A549 (cell line): ENCODE measurements around the gene NOL8.

ENCODE experiments used
- CTCF ChIP-seq: fragments of >200 bp; sonication (Bioruptor Twin); formaldehyde crosslinking; IDR thresholded peaks from 3 replicates; pipeline ENCODE4 v1.5.1; 2016
- EP300 ChIP-seq, 2 experiments: fragments of >200 bp; sonication (Bioruptor Twin); formaldehyde crosslinking; IDR thresholded peaks; 2 replicates in 1 of 2; 3 replicates in 1 of 2; pipeline ENCODE4 v1.6.1; 2016 to 2017
- POLR2A ChIP-seq: IDR thresholded peaks from 2 replicates; pipeline ENCODE4 v1.6.1; 2012; ENCODE audit warnings: mild to moderate bottlenecking, low read length
- RAD21 ChIP-seq, 2 experiments: fragments of >200 bp in 1 of 2; sonication (Bioruptor Twin) in 1 of 2; formaldehyde crosslinking in 1 of 2; IDR thresholded peaks in 1 of 2; conservative IDR thresholded peaks in 1 of 2; 2 replicates in 1 of 2; 3 replicates in 1 of 2; pipeline ENCODE4 v1.6.1; 2012 to 2018; ENCODE audit warnings: inconsistent platforms in 1 of 2
- TP53 ChIP-seq: fragments of 250-450 bp; sonication (Bioruptor Pico); IDR thresholded peaks from 2 replicates; pipeline ENCODE4 v1.5.0; 2021; ENCODE audit warnings: mild to moderate bottlenecking, moderate library complexity
- USF2 ChIP-seq: fragments of 450-650 bp; IDR thresholded peaks from 2 replicates; pipeline ENCODE4 v1.6.1; 2014; ENCODE audit warnings: antibody characterized with exemption

- no peak for TF ChIP-seq POLR2A
- no peak for TF ChIP-seq EP300 (IDR thresholded peaks at IDR 0.05)
- TF ChIP-seq CTCF: no peak
- no peak for TF ChIP-seq USF2
- no peak for TF ChIP-seq TP53
- no peak for TF ChIP-seq RAD21 (conservative IDR thresholded peaks at IDR 0.05 in 1 of 2, IDR thresholded peaks at IDR 0.05 in 1 of 2)
These were observed 45.8 kb downstream of the NOL8 start for GRCh38 chr9:92279302-92279701.
